Breast epithelium (tissue), 4 donors: Measurements from ENCODE around the gene MRPL20. TPM values are rescaled to one million over a fixed set of nuclear protein-coding genes. Genes with fewer than 3 reads are reported as not detected.

ENCODE experiments used
- DNase-seq, 2 donors: peaks; one replicate each; pipeline ENCODE4 v3.0.0-alpha.2; 2019; ENCODE audit warnings: low spot score in 2 of 2
- H3K27ac ChIP-seq, 2 donors: fragments of 200-600 bp; sonication (generic) in 1 of 2; one replicate each; pipeline ENCODE4 v1.5.1; 2016 to 2019; ENCODE audit warnings: mild to moderate bottlenecking in 1 of 2
- H3K27me3 ChIP-seq, 2 donors: fragments of 200-600 bp; sonication (generic) in 1 of 2; one replicate each; pipeline versions ENCODE4 v1.5.1 to v1.6.0; 2017 to 2019; ENCODE audit warnings: control low read depth in 1 of 2, mild to moderate bottlenecking in 1 of 2
- H3K36me3 ChIP-seq: fragments of 200-600 bp; one replicate; pipeline ENCODE4 v1.5.1; 2019
- H3K4me1 ChIP-seq, 2 donors: fragments of 200-600 bp; sonication (generic); one replicate each; pipeline ENCODE4 v1.5.1; 2016 to 2019; ENCODE audit warnings: control low read depth in 1 of 2
- H3K4me3 ChIP-seq, 3 donors: fragments of 200-600 bp; sonication (generic); 1 replicate in 2 of 3; 2 replicates in 1 of 3; pipeline ENCODE4 v1.5.1; 2016 to 2019; ENCODE audit warnings: mild to moderate bottlenecking in 3 of 3, moderate library complexity in 2 of 3
- H3K9me3 ChIP-seq, 2 donors: fragments of 200-600 bp; sonication (generic) in 1 of 2; one replicate each; pipeline ENCODE4 v1.5.1; 2016 to 2019; ENCODE audit warnings: control low read depth in 1 of 2
- POLR2A ChIP-seq: fragments of 450-650 bp; IDR thresholded peaks from one replicate; pipeline ENCODE4 v1.6.1; 2016; ENCODE audit warnings: antibody characterized with exemption, mild to moderate bottlenecking, moderate library complexity
- POLR2AphosphoS5 ChIP-seq, 3 donors: sonication (generic); formaldehyde crosslinking; IDR thresholded peaks; one replicate each; pipeline ENCODE4 v1.6.1; 2017; ENCODE audit warnings: antibody characterized with exemption in 3 of 3
- intact Hi-C: fragments of 100-400 bp; cut with DNase I; formaldehyde crosslinking; loops from one replicate; pipeline ENCODE4 v1.15.1; 2023; ENCODE audit warnings: low total_unique reads
- total RNA-seq, 3 donors: library from RNA; depleted of rRNA; stranded (reverse); fragments of >200 nt; gene quantifications; one replicate each; pipeline ENCODE4 v1.1.0, GENCODE V29; 2016
- TF ChIP-seq, protein P1 (sequence below), 3 donors: fragments of 450-650 bp; IDR thresholded peaks; one replicate each; pipeline ENCODE4 v1.5.1; 2016 to 2017; ENCODE audit warnings: antibody characterized with exemption in 3 of 3, mild to moderate bottlenecking in 3 of 3, moderate library complexity in 3 of 3

MRPL20 gene
- total RNA-seq, 3 donors from 2014 or later: 127 to 149 (median 147) TPM

GRCh38 chr1:1356796-1357401 lies 50.2 kb downstream of the MRPL20 start:
- Histone ChIP-seq H3K27ac (peak overlapping the region; percentile 92 to 98), H3K9me3 (no peaks in the 10 kb centered on the region), H3K27me3 (no peaks in the 10 kb centered on the region), H3K4me3 (peak overlapping the region; percentile 70 to 76 (median 71)), H3K4me1 (peaks cover 28 to 35% of the 10 kb centered on the region in 2 donors), H3K36me3 (no peaks in the 10 kb centered on the region)
- TF ChIP-seq POLR2AphosphoS5 (IDR thresholded peaks at IDR 0.05) (no peak), POLR2A (no peak)
- TF ChIP-seq, protein P1, sequence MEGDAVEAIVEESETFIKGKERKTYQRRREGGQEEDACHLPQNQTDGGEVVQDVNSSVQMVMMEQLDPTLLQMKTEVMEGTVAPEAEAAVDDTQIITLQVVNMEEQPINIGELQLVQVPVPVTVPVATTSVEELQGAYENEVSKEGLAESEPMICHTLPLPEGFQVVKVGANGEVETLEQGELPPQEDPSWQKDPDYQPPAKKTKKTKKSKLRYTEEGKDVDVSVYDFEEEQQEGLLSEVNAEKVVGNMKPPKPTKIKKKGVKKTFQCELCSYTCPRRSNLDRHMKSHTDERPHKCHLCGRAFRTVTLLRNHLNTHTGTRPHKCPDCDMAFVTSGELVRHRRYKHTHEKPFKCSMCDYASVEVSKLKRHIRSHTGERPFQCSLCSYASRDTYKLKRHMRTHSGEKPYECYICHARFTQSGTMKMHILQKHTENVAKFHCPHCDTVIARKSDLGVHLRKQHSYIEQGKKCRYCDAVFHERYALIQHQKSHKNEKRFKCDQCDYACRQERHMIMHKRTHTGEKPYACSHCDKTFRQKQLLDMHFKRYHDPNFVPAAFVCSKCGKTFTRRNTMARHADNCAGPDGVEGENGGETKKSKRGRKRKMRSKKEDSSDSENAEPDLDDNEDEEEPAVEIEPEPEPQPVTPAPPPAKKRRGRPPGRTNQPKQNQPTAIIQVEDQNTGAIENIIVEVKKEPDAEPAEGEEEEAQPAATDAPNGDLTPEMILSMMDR (IDR thresholded peaks at IDR 0.05): no peak
- intact Hi-C loops: no loop called here
- no peak for DNase-seq

- no peak for DNase-seq
- Histone ChIP-seq H3K4me3 (peak overlapping the region; percentile 70 to 76 (median 71)), H3K4me1 (peaks cover 27 to 29% of the 10 kb centered on the region in 2 donors), H3K36me3 (no peaks in the 10 kb centered on the region), H3K27ac (peak overlapping the region; percentile 92 to 98), H3K9me3 (no peaks in the 10 kb centered on the region), H3K27me3 (no peaks in the 10 kb centered on the region)
- TF ChIP-seq POLR2AphosphoS5 (IDR thresholded peaks at IDR 0.05) (no peak), POLR2A (no peak)
- TF ChIP-seq, protein P1 (IDR thresholded peaks at IDR 0.05): no peak
- intact Hi-C loops: no loop called here
These were observed 50.8 kb downstream of the MRPL20 start for GRCh38 chr1:1356166-1356795.

DNA sequence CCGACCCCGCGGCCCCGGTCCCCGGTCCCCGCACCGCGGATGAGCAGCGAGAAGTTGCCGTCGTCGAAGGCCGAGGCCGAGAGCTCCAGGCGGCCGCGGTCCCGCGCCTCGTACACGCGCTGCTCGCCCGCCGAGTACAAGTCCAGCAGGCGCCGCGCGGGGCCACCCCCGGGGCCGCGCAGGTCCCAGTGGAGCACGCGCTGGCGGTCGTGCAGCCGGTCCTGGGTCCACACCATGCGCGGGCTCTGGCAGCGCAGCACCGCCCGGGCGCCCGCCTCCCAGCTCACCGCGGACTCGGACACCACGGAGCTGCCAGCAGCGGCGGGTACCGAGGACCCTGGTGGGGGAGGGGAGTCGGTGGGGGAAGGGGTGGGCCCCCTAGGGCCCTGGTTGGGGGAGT lies 51.7 kb downstream of the MRPL20 start:
- H3K36me3 ChIP-seq: no peaks in the 10 kb centered on the region
- intact Hi-C loops: no loop called here
- H3K4me1 ChIP-seq: peaks cover 20 to 23% of the 10 kb centered on the region in 2 donors
- H3K4me3 ChIP-seq: peak overlapping the region; percentile 24 to 76 (median 70)
- no peak for TF ChIP-seq POLR2A
- no peaks in the 10 kb centered on the region for H3K27me3 ChIP-seq
- peak overlapping the region in 1 of 2 donors; percentile 98 for H3K27ac ChIP-seq
- no peaks in the 10 kb centered on the region for H3K9me3 ChIP-seq
- no peak for DNase-seq

DNA sequence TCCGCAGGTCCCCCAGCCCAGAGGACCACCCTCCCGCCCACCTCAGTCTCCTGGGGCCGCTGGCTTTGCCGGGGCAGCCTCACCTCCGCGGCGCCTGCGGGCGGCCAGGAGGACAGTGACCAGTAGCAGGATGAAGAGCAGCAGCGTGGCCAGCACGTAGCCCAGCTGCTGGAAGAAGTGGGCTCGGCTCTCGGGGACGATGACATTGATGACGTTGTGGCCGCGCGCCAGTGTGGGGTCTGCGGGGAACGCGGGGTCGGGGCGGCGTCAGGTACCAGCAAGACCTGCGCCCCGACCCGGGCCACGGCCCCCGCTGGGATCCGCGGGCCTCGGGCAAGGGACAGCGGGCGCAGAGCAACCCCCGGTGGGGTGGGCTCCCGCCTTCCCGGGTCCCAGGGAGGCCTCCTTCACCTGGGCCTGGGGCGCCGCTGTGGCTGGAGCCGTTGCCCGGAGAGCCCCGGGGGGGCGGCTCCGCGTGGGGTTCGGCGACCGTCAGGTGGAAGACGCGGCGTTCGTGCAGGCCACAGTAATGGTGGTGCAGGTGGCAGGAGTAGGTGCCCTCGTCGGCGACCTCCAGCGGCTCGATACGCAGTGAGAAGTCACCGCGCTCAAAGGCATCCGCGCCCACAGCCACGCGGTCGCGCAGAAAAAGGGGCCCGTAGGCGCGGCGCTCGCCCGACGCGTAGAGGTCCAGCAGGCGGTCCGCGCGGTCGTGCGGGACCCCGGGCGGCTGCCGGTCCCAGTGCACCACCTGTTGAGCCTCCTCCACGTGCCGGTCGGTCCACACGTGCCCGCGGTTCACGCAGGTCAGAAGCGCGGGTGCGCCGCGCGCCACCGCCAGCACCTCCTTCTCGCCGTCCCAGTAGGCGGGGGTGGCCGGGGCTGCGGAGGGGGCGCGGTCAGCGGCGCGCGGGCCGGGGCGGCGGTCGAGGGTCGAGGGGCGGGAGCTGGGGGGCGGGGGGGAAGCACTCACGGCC lies 52.5 kb downstream of the MRPL20 start:
- no peaks in the 10 kb centered on the region for H3K9me3 ChIP-seq
- intact Hi-C loops: no loop called here

More for the DNA sequence above, 52.5 kb downstream of the MRPL20 start:
- Histone ChIP-seq H3K4me3 (peak overlapping the region; percentile 24 to 76 (median 70)), H3K27ac (peak overlapping the region; percentile 33 to 98), H3K4me1 (peaks cover 13 to 18% of the 10 kb centered on the region in 2 donors), H3K27me3 (no peaks in the 10 kb centered on the region), H3K36me3 (no peaks in the 10 kb centered on the region)
- DNase-seq: no peak
- no peak for TF ChIP-seq POLR2AphosphoS5 (IDR thresholded peaks at IDR 0.05)
- TF ChIP-seq, protein P1 (IDR thresholded peaks at IDR 0.05): no peak
